Body of pancreas (tissue), 4 donors: Measurements from ENCODE around the gene OTX1. TPM values are rescaled to one million over a fixed set of nuclear protein-coding genes. Genes with fewer than 3 reads are reported as not detected.

Experiments used
- ATAC-seq: fragments of 150-250 bp; one replicate; pipeline ENCODE4 v1.9.1; 2016
- DNase-seq, 4 donors: peaks; one replicate each; pipeline ENCODE4 v3.0.0-alpha.2; 2019
- H3K27ac ChIP-seq, 4 donors: fragments of 200-600 bp; sonication (generic); 1 replicate in 3 of 4; 2 replicates in 1 of 4; pipeline versions ENCODE4 v1.5.1 to v1.6.1; 2016 to 2019; ENCODE audit warnings: mild to moderate bottlenecking in 1 of 4, mixed read lengths in 1 of 4, moderate library complexity in 1 of 4
- H3K27me3 ChIP-seq, 2 donors: fragments of 200-600 bp; sonication (generic); one replicate each; pipeline ENCODE4 v1.6.0; 2016; ENCODE audit warnings: mild to moderate bottlenecking in 1 of 2
- H3K36me3 ChIP-seq, 2 donors: fragments of 200-600 bp; sonication (generic); replicated peaks in 1 of 2; 2 replicates each; pipeline ENCODE4 v1.5.1; 2016; ENCODE audit warnings: low read depth in 2 of 2; ENCODE audit not compliant: insufficient read depth in 1 of 2
- H3K4me1 ChIP-seq: fragments of 200-600 bp; sonication (generic); one replicate; pipeline ENCODE4 v1.6.0; 2016
- H3K4me3 ChIP-seq, 2 donors: fragments of 200-600 bp; sonication (generic); 1 replicate in 1 of 2; 2 replicates in 1 of 2; pipeline ENCODE4 v1.5.1; 2016 to 2019
- H3K9me3 ChIP-seq, 3 donors: fragments of 200-600 bp; sonication (generic); 1 replicate in 2 of 3; 2 replicates in 1 of 3; pipeline ENCODE4 v1.5.1; 2016
- POLR2A ChIP-seq, 3 donors: fragments of 450-650 bp; IDR thresholded peaks; one replicate each; pipeline ENCODE4 v1.6.1; 2016; ENCODE audit warnings: antibody characterized with exemption in 3 of 3, mild to moderate bottlenecking in 2 of 3
- WGBS, 2 donors: methylation state at CpG; one replicate each; pipeline ENCODE4 v1.1.5; 2017; 5-methylcytosine and 5-hydroxymethylcytosine counted together
- intact Hi-C: fragments of 100-400 bp; cut with DNase I; formaldehyde crosslinking; loops from one replicate; pipeline ENCODE4 v1.15.1; 2023
- total RNA-seq, 2 donors: library from RNA; depleted of rRNA; stranded (reverse); fragments of >200 nt; gene quantifications; one replicate each; pipeline ENCODE4 v1.1.0, GENCODE V29; 2016
- TF ChIP-seq, protein P1 (sequence below), 7 experiments: fragments of 450-650 bp in 4 of 7; fragments of 200-600 bp in 3 of 7; sonication (generic) in 3 of 7; IDR thresholded peaks; one replicate each; pipeline ENCODE4 v1.5.1; 2016 to 2019; ENCODE audit warnings: antibody characterized with exemption in 7 of 7

The OTX1 gene
- total RNA-seq, 2 donors from 2014 or later, result not detected

DNA sequence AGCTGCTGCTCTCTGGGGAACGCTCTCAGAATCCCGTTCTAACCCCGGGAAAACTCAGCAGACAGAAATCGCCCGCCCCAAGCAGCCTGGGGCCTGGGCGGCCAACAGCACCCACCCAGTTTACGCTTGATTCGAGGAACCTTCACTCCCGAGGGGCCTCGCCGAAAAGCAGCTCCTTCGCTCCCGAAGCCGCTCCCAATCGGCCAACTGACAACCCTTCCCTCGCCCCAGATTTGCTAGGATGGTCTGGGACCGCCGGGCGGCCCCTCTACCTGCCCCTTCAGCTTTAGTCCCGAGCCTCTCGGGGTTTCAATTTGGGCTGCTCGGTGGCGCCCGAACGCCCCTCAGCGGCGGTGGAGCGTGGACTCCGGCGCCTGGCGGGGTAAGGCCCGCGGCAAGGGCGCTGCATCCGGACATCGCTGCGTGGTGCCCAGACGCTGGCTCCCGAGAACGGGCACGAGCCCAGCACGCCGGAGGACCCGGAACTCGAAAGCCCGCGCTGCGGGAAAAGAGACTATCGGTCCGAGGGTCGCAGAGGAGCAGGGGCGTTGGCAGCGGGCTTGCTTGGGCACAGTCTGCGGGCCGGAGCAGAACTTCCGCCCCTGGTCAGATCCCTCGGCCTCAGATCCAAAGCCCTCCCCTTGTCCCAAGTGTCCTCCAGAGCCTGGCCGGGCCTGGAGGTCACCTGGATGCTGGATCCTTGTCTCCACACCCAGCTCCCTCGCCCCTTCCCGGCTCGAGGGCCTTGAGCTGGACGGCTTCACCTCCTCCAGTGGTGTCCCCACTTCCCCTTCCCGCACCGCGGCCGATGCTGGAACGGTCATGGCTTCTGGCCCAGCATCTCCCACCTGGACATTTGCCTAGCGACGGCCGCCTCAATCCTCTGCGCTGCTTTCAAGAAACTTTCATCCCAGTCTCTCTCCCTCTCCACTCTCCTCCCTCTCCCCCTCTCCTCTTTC, 3.0 kb upstream of the OTX1 start:
- H3K27ac ChIP-seq, result no peak overlapping the region
- H3K4me1 ChIP-seq, result peaks cover 31% of the 10 kb centered on the region
- ATAC-seq (no peak), DNase-seq (peak in 1 of 4 donors; percentile 12)
- no peaks in the 10 kb centered on the region for H3K9me3 ChIP-seq
- H3K27me3 ChIP-seq, result peaks cover 0 to 7% of the 10 kb centered on the region in 2 donors
- no peaks in the 10 kb centered on the region for H3K36me3 ChIP-seq
- no peak overlapping the region for H3K4me3 ChIP-seq
- TF ChIP-seq, protein P1, sequence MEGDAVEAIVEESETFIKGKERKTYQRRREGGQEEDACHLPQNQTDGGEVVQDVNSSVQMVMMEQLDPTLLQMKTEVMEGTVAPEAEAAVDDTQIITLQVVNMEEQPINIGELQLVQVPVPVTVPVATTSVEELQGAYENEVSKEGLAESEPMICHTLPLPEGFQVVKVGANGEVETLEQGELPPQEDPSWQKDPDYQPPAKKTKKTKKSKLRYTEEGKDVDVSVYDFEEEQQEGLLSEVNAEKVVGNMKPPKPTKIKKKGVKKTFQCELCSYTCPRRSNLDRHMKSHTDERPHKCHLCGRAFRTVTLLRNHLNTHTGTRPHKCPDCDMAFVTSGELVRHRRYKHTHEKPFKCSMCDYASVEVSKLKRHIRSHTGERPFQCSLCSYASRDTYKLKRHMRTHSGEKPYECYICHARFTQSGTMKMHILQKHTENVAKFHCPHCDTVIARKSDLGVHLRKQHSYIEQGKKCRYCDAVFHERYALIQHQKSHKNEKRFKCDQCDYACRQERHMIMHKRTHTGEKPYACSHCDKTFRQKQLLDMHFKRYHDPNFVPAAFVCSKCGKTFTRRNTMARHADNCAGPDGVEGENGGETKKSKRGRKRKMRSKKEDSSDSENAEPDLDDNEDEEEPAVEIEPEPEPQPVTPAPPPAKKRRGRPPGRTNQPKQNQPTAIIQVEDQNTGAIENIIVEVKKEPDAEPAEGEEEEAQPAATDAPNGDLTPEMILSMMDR (IDR thresholded peaks at IDR 0.05), result no peak
- TF ChIP-seq POLR2A (IDR thresholded peaks at IDR 0.05), result no peak
- intact Hi-C loops, result no loop called here
- WGBS, 2 donors, result 40 to 65% methylated on average over 41 to 67 of the region's 71 CpGs

DNA sequence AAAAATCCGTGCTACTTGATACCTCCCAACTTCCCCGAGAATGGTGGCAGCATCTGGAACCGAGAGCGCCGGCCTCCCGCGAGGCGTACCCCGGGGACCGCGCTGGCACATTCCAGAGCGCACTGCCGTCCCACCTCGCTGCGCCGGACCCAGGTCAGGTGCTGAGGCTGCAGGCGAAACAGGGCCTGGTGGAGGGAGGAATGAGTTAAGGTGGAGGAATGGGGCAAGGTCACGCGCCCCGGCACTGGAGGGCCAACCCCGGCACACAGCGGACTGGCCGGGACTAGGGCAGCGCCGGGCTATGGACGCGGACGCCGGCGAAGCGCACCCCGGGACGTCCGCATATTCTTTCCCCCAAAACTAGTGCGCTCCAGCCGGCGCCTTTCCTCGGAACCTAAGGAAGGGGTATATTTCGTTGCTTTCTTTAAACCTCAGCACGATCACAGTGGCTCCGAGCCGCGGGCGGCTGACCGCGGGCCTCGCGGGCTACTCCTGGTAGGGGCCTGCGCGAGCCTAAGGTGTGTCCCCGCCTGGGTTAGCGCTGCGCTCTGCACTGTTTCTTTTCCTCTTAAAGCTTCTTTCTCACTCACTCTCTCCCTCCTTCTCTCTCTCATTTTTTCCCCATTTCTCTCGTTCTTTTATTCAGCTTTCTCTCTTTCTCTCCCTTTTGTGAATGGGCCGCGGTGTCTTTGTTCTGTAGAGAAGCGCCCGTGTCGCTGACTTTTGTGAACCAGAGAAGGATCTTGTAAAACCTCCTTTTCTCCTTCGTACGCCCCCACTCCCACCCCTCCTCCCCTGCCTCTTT, 2.1 kb upstream of the OTX1 start:
- peaks cover 0 to 7% of the 10 kb centered on the region in 2 donors for H3K27me3 ChIP-seq
- TF ChIP-seq, protein P1 (IDR thresholded peaks at IDR 0.05), result no peak
- TF ChIP-seq POLR2A (IDR thresholded peaks at IDR 0.05), result no peak
- no peaks in the 10 kb centered on the region for H3K36me3 ChIP-seq
- intact Hi-C loops, result no loop called here
- H3K9me3 ChIP-seq, result no peaks in the 10 kb centered on the region
- no peak overlapping the region for H3K4me3 ChIP-seq
- H3K27ac ChIP-seq, result no peak overlapping the region
- H3K4me1 ChIP-seq, result peaks cover 31% of the 10 kb centered on the region
- ATAC-seq, result no peak
- DNase-seq, result peak in 2 of 4 donors; percentile 11 to 30
- 9 to 24% methylated on average over 53 to 61 of the region's 61 CpGs for WGBS, 2 donors

DNA sequence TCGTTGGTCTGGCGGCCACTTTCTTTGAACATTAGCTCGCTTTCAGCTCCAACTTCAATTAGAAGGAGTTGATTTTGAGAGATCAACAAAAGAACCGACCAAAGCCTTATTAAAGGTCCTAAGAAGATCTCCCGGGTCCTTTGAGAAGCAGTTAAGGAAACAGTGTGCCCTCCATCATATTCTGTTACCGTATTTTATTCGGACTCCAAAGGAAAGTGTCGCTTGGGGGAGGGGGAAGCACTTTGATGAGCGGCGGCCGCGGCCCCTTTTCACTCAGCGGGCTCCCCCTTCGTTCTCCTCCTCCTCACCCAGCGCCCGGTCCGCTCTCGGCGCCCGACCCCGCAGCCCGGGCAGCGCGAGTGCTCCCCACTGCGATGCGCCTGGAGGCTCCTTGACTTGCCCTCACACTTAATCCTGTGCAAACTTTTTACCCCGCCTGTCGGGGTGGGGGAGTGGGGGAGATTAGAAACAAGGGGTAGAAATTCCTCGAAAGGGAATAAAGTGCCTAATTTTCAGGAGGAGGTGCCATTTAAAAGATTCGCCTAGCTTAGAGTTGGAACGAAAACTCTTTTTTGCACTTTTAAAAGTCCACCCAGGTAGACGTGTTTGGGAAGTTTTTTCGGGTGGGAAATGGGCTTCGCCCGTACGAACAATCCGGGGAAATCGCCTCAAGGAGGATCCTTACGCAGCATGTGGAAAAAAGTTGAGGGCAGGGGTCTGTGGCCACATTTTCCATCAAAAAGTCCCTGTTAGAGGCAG, 1.2 kb upstream of the OTX1 start:
- Histone ChIP-seq H3K27ac (peak overlapping the region in 2 of 4 donors; percentile 66 to 67), H3K27me3 (peaks cover 0 to 7% of the 10 kb centered on the region in 2 donors), H3K9me3 (no peaks in the 10 kb centered on the region), H3K4me1 (peaks cover 37% of the 10 kb centered on the region), H3K4me3 (peak overlapping the region; percentile 40 to 91), H3K36me3 (no peaks in the 10 kb centered on the region)
- ATAC-seq (no peak), DNase-seq (no peak)
- TF ChIP-seq, protein P1 (IDR thresholded peaks at IDR 0.05), result no peak
- no peak for TF ChIP-seq POLR2A (IDR thresholded peaks at IDR 0.05)
- intact Hi-C loops, result no loop called here
- 5 to 9% methylated on average over 39 of the region's 39 CpGs for WGBS, 2 donors

DNA sequence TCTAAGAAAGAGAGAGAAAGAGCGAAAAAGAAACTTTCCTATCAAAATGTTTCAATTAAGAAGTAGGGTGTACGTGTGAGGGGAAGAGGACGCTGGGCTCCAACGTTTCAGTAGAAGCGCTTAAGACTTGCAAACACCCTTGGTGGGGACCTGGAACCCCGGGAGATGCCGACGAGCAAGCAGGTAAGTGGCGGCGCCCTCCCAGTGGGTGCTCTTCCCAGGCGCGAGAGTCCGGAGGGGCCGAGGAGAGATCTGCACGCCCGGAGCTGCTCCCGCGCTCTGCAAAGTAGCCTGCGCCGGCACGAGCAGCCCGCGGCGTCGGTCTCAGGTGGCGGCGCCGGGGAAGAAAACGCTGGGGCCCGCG, 678 bp upstream of the OTX1 start:
- no peaks in the 10 kb centered on the region for H3K9me3 ChIP-seq
- no peak for ATAC-seq
- H3K27ac ChIP-seq, result peak overlapping the region in 3 of 4 donors; percentile 44 to 67 (median 66)
- H3K4me3 ChIP-seq, result peak overlapping the region; percentile 40 to 91
- 0% methylated on average over 28 to 31 of the region's 31 CpGs for WGBS, 2 donors
- intact Hi-C loops, result no loop called here
- H3K27me3 ChIP-seq, result peaks cover 0 to 12% of the 10 kb centered on the region in 2 donors
- no peak for DNase-seq
- TF ChIP-seq, protein P1 (IDR thresholded peaks at IDR 0.05), result no peak
- no peak for TF ChIP-seq POLR2A (IDR thresholded peaks at IDR 0.05)
- peaks cover 39% of the 10 kb centered on the region for H3K4me1 ChIP-seq
- no peaks in the 10 kb centered on the region for H3K36me3 ChIP-seq
